Hepatic stellate cell (primary cell): Measurements from ENCODE around the gene ANO1.
"Not testable (repeated sequence)": the region's sequence is repeated elsewhere in the genome, so short reads cannot be mapped to it uniquely, and the experiment has no call there.

ENCODE experiments used
- DNase-seq: peaks from one replicate; pipeline ENCODE4 v3.0.0; 2011; ENCODE audit warnings: low spot score

ANO1 gene

GRCh38 chr11:70212227-70212811 lies 134.2 kb downstream of the ANO1 start:
- no peak for DNase-seq

GRCh38 chr11:70217388-70217787 lies 139.3 kb downstream of the ANO1 start:
- DNase-seq, result not testable (repeated sequence)

GRCh38 chr11:70218076-70218475 lies 140.0 kb downstream of the ANO1 start:
- DNase-seq, result not testable (repeated sequence)

GRCh38 chr11:70220136-70220535 lies 142.0 kb downstream of the ANO1 start:
- no peak for DNase-seq

GRCh38 chr11:70220920-70221319 lies 142.8 kb downstream of the ANO1 start:
- DNase-seq, result no peak

- no peak for DNase-seq
These were observed 147.6 kb downstream of the ANO1 start for GRCh38 chr11:70225681-70226177.

GRCh38 chr11:70226183-70226582 lies 148.1 kb downstream of the ANO1 start:
- no peak for DNase-seq

GRCh38 chr11:70226967-70227366 lies 148.8 kb downstream of the ANO1 start:
- DNase-seq, result no peak

- DNase-seq, result no peak
These were observed 151.6 kb downstream of the ANO1 start for GRCh38 chr11:70229737-70230136.

- DNase-seq, result no peak
These were observed 152.2 kb downstream of the ANO1 start for GRCh38 chr11:70230151-70230839.

- no peak for DNase-seq
These were observed 153.0 kb downstream of the ANO1 start for GRCh38 chr11:70230840-70231710.

- DNase-seq, result no peak
These were observed 154.9 kb downstream of the ANO1 start for GRCh38 chr11:70233034-70233433.

- DNase-seq, result peak; percentile 75
These were observed 155.4 kb downstream of the ANO1 start for GRCh38 chr11:70233511-70233934.

GRCh38 chr11:70233962-70234361 lies 155.8 kb downstream of the ANO1 start:
- no peak for DNase-seq
